ENCODE results near the gene ITGA6.

- TF ChIP-seq POLR2A (IDR thresholded peaks at IDR 0.05; ENCODE audit: low read depth, low read length) (no peak), TAF1 (IDR thresholded peaks at IDR 0.05; ENCODE audit: borderline replicate concordance, low read depth, low read length) (no peak), POLR2AphosphoS5 (IDR thresholded peaks at IDR 0.05; ENCODE audit: low read depth, low read length) (no peak)
Observed at GRCh38 chr2:172489681-172490080, 62.3 kb downstream of the ITGA6 start.

Data from GM12892 (cell line).